Thoracic aorta (tissue), 2 donors: Measurements from ENCODE around the gene EPN3. TPM values are rescaled to one million over a fixed set of nuclear protein-coding genes. Genes with fewer than 3 reads are reported as not detected.

Source experiments
- ATAC-seq: fragments of 150-250 bp; one replicate; pipeline ENCODE4 v1.8.0; 2017; ENCODE audit warnings: low read depth; ENCODE audit not compliant: insufficient number of reproducible peaks, low FRiP score
- DNase-seq: peaks from one replicate; pipeline ENCODE4 v3.0.0-alpha.2; 2020; ENCODE audit warnings: low spot score
- H3K27ac ChIP-seq, 2 donors: fragments of 200-600 bp; sonication (generic); 1 replicate in 1 of 2; 2 replicates in 1 of 2; pipeline ENCODE4 v1.5.1; 2016; ENCODE audit warnings: mild to moderate bottlenecking in 2 of 2, moderate library complexity in 2 of 2
- H3K27me3 ChIP-seq: fragments of 200-600 bp; sonication (generic); replicated peaks from 2 replicates; pipeline ENCODE4 v1.6.0; 2016; ENCODE audit warnings: mild to moderate bottlenecking; ENCODE audit not compliant: insufficient read depth
- H3K36me3 ChIP-seq: fragments of 200-600 bp; sonication (generic); one replicate; pipeline ENCODE4 v1.5.1; 2016
- H3K4me1 ChIP-seq, 2 donors: fragments of 200-600 bp; sonication (generic); 1 replicate in 1 of 2; 2 replicates in 1 of 2; pipeline versions ENCODE4 v1.5.1 to v1.6.0; 2016; ENCODE audit warnings: low read depth in 2 of 2, mild to moderate bottlenecking in 1 of 2; ENCODE audit not compliant: control insufficient read depth in 1 of 2
- H3K4me3 ChIP-seq: fragments of 200-600 bp; sonication (generic); 2 replicates; pipeline ENCODE4 v1.5.1; 2016; ENCODE audit warnings: mild to moderate bottlenecking
- H3K9me3 ChIP-seq: fragments of 200-600 bp; sonication (generic); 2 replicates; pipeline ENCODE4 v1.5.1; 2016
- CTCF ChIP-seq: fragments of 200-600 bp; sonication (generic); IDR thresholded peaks from one replicate; pipeline ENCODE4 v1.5.1; 2019; ENCODE audit warnings: antibody characterized with exemption
- total RNA-seq, 2 donors: library from RNA; depleted of rRNA; stranded (reverse); fragments of >200 nt; gene quantifications; one replicate each; pipeline versions ENCODE4 v1.1.0 to v1.2.3, GENCODE V29; 2016

Gene EPN3
- total RNA-seq: 1 to 10 TPM in 1 of 2 donors, not detected in 1; 1.4 TPM

- ATAC-seq (no peak), DNase-seq (no peak)
- Histone ChIP-seq H3K36me3 (no peaks in the 10 kb centered on the region), H3K4me3 (no peak within 1 kb of the TSS), H3K4me1 (peaks cover 0 to 12% of the 10 kb centered on the region in 2 donors), H3K9me3 (no peaks in the 10 kb centered on the region), H3K27ac (no peak within 1 kb of the TSS), H3K27me3 (peaks cover 6% of the 10 kb centered on the region)
- TF ChIP-seq CTCF: no peak
Observed at GRCh38 chr17:50532452-50533024, at the start of gene EPN3. EPN3 (plus strand) TSS chr17:50532735; CDS start chr17:50536557, 3,822 bp downstream.

GRCh38 chr17:50483266-50483665 lies 49.3 kb upstream of the EPN3 start:
- TF ChIP-seq CTCF: no peak
- Histone ChIP-seq H3K4me3 (no peak overlapping the region), H3K27me3 (no peaks in the 10 kb centered on the region), H3K4me1 (peaks cover 10 to 24% of the 10 kb centered on the region in 2 donors), H3K36me3 (peaks cover 23% of the 10 kb centered on the region), H3K9me3 (no peaks in the 10 kb centered on the region), H3K27ac (peak overlapping the region; percentile 80 to 81)
- ATAC-seq (no peak), DNase-seq (no peak)

GRCh38 chr17:50484386-50485155 lies 48.0 kb upstream of the EPN3 start:
- Histone ChIP-seq H3K9me3 (no peaks in the 10 kb centered on the region), H3K4me3 (no peak overlapping the region), H3K27ac (no peak overlapping the region), H3K36me3 (peaks cover 23% of the 10 kb centered on the region), H3K4me1 (peaks cover 7 to 20% of the 10 kb centered on the region in 2 donors), H3K27me3 (no peaks in the 10 kb centered on the region)
- ATAC-seq (no peak), DNase-seq (no peak)
- TF ChIP-seq CTCF: no peak

GRCh38 chr17:50487213-50488096 lies 45.1 kb upstream of the EPN3 start:
- no peak overlapping the region for H3K4me3 ChIP-seq
- H3K4me1 ChIP-seq: peaks cover 0 to 9% of the 10 kb centered on the region in 2 donors
- DNase-seq (no peak), ATAC-seq (no peak)
- no peaks in the 10 kb centered on the region for H3K9me3 ChIP-seq
- no peaks in the 10 kb centered on the region for H3K27me3 ChIP-seq
- TF ChIP-seq CTCF: no peak
- peaks cover 23% of the 10 kb centered on the region for H3K36me3 ChIP-seq
- no peak overlapping the region for H3K27ac ChIP-seq

GRCh38 chr17:50488880-50489279 lies 43.7 kb upstream of the EPN3 start:
- TF ChIP-seq CTCF: no peak
- DNase-seq (no peak), ATAC-seq (no peak)
- no peak overlapping the region for H3K27ac ChIP-seq
- peaks cover 18% of the 10 kb centered on the region for H3K36me3 ChIP-seq
- H3K4me3 ChIP-seq: no peak overlapping the region
- no peaks in the 10 kb centered on the region for H3K9me3 ChIP-seq
- H3K4me1 ChIP-seq: no peaks in the 10 kb centered on the region
- H3K27me3 ChIP-seq: no peaks in the 10 kb centered on the region
